ENCODE data around the gene RAB6B. TPM values are rescaled to one million over a fixed set of nuclear protein-coding genes. Genes with fewer than 3 reads are reported as not detected.

Gene RAB6B
- total RNA-seq, 1 experiment from 2014 or later = 14.1 TPM

DNA sequence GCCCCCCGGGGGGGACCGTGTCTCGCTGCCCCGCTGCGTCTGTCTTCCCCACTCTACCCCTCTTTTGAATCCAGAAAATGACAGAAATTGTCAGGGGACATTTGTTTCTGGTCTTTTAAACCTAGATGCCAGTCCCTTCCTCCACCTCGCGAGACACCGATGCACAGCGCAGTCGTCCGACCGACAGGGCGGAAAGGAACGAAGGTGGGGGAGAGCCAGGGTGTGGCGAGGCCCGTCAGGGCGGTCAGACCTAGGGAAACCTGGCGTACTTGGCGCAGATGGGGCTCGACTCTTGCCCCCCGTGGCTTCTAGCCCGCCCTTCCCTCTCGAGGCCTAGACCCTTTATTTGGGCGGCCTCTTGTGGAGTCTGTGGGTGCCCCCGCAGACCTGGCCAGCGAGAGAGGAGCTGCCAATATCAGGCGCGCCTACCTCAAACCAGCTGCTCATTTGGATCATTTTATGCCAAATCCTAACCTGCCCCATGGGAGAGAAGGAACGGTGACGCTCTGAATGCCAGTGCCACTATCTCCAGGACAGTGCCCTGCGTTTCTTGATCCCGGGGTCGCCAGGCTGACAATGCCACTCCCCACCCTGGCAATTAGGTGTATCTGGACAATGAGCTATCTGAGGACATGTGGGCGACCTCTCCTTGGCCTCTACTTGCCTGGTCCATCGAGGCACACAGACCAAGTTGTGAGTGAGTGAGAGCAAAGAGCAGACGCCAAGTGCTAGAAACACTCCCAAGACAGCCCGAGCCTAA lies 500 bp upstream of the RAB6B start:
- Histone ChIP-seq H2AFZ (ENCODE audit: low read depth, low read length, poor library complexity, severe bottlenecking) (peak overlapping the region; percentile 67), H3K9me2 (ENCODE audit: insufficient read depth) (no peaks in the 10 kb centered on the region), H3K36me3 (ENCODE audit: control insufficient read depth in 1 of 2, insufficient read depth in 2 of 2, low read length in 2 of 2) (no peaks in the 10 kb centered on the region), H3K27me3 (ENCODE audit: insufficient read depth, low read length) (no peaks in the 10 kb centered on the region), H3K79me2 (ENCODE audit: insufficient read depth, low read length) (no peaks in the 10 kb centered on the region), H3K9ac (ENCODE audit: low read length) (no peak overlapping the region), H3K4me3 (replicated peaks in 1 of 2; ENCODE audit: low read depth in 1 of 2, low read length in 2 of 2) (peak overlapping the region; percentile 71 to 84; a peak in 3 of 4 replicates), H3K4me2 (ENCODE audit: low read length) (peak overlapping the region; percentile 97), H3K4me1 (ENCODE audit: control insufficient read depth in 1 of 2, insufficient read depth in 2 of 2, low read length in 2 of 2) (peaks cover 6 to 10% of the 10 kb centered on the region in 2 experiments; a peak in 3 of 4 replicates), H4K20me1 (ENCODE audit: insufficient read depth) (no peaks in the 10 kb centered on the region), H3K27ac (ENCODE audit: low read depth, low read length) (no peak overlapping the region), H3K9me3 (ENCODE audit: control insufficient read depth in 1 of 2, insufficient read depth in 1 of 2, low read depth in 1 of 2, low read length in 2 of 2) (no peaks in the 10 kb centered on the region)
- TF ChIP-seq JUND (IDR thresholded peaks at IDR 0.05) = no peak
- TF ChIP-seq FOSL1 (IDR thresholded peaks at IDR 0.05; ENCODE audit: low read depth) = no peak
- TF ChIP-seq POLR2A (IDR thresholded peaks at IDR 0.05; ENCODE audit: borderline replicate concordance, extremely low read depth, insufficient read depth, insufficient read length) = no peak
- TF ChIP-seq EGR1 (IDR thresholded peaks at IDR 0.05; ENCODE audit: low read depth) = no peak
- intact Hi-C loops (cut with micrococcal nuclease) = no loop called here
- ATAC-seq (peak; percentile 2; the same call in 1 of the 2 replicates), DNase-seq (ENCODE audit: low read depth, low spot score) (no peak)
- POLR2A ChIA-PET = no interaction called here
- CTCF ChIA-PET = interaction anchor here (0.9 kb wide), 1 partner anchor 14 kb away, joined by 3 read pairs; no protein-coding TSS in a partner anchor
- RAD21 ChIA-PET (ENCODE audit: low non-redundant PET in 1 of 2, low total read pairs in 2 of 2, uncharacterized antibody in 2 of 2, unreplicated experiment in 2 of 2) = no interaction called here
- BruUV-seq (replicated peaks) = no TSS peak

DNA sequence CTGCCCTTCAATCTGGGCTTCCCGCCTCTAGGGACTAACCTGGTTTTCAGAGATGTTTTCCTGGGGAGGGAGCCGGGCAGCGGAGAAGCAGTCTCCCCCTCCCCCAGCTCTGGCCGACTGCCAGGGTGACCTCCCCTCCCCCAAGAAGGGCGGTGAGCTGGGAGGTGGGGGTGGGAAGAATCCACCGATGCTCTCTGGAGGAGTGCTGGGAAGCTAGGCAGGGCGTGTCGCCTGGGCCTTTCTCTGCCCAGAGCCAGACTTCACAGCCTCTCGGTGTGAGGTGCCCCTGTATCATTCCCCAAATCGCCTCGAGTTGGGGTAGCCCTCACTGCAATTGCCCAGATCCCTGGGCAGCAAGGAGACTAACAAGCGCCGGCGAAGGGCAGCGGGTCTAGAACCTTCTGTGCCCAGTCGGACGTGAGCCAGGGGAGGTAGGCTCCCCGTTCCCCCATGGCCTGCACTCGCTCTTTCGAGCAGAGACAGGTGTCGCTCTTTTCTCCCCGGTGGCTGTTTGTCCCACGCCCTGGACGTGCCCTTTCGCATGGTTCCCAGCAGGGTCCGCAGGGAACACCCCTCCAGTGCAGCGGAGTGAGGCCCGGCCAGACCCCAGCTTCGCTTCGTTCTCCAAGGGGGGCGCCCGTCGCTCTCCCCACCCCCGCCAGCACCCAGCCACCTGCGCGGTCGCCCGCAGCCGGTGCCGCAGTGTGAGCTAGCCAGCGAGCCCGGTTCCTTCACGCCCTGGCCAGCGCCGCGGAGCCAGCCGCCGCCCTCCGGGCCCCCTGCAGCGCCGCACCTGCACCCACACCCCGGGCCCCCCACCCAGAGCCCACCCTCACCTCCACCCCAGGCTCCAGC lies 1.1 kb downstream of the RAB6B start:
- no peak for DNase-seq (ENCODE audit: low read depth, low spot score)
- Histone ChIP-seq H3K4me3 (replicated peaks in 1 of 2; ENCODE audit: low read depth in 1 of 2, low read length in 2 of 2) (peak overlapping the region; percentile 71 to 84), H3K9ac (ENCODE audit: low read length) (no peak overlapping the region), H3K4me2 (ENCODE audit: low read length) (peak overlapping the region; percentile 97), H3K27me3 (ENCODE audit: insufficient read depth, low read length) (no peaks in the 10 kb centered on the region), H3K4me1 (ENCODE audit: control insufficient read depth in 1 of 2, insufficient read depth in 2 of 2, low read length in 2 of 2) (peaks cover 6 to 10% of the 10 kb centered on the region in 2 experiments; a peak in 3 of 4 replicates), H3K9me3 (ENCODE audit: control insufficient read depth in 1 of 2, insufficient read depth in 1 of 2, low read depth in 1 of 2, low read length in 2 of 2) (no peaks in the 10 kb centered on the region), H3K9me2 (ENCODE audit: insufficient read depth) (no peaks in the 10 kb centered on the region), H2AFZ (ENCODE audit: low read depth, low read length, poor library complexity, severe bottlenecking) (no peak overlapping the region), H3K79me2 (ENCODE audit: insufficient read depth, low read length) (no peaks in the 10 kb centered on the region), H3K27ac (ENCODE audit: low read depth, low read length) (no peak overlapping the region), H4K20me1 (ENCODE audit: insufficient read depth) (no peaks in the 10 kb centered on the region), H3K36me3 (ENCODE audit: control insufficient read depth in 1 of 2, insufficient read depth in 2 of 2, low read length in 2 of 2) (no peaks in the 10 kb centered on the region)
- TF ChIP-seq EZH2phosphoT487 (IDR thresholded peaks at IDR 0.05; ENCODE audit: borderline replicate concordance) = no peak
- intact Hi-C loops (cut with micrococcal nuclease) = no loop called here
- POLR2A ChIA-PET = no interaction called here
- ATAC-seq = peak; percentile 44
- CTCF ChIA-PET = no interaction called here
- BruUV-seq (replicated peaks) = no TSS peak
- RAD21 ChIA-PET (ENCODE audit: low non-redundant PET in 1 of 2, low total read pairs in 2 of 2, uncharacterized antibody in 2 of 2, unreplicated experiment in 2 of 2) = no interaction called here

All from HCT116 (cell line).